ENCODE data around the gene RNH1. TPM values are rescaled to one million over a fixed set of nuclear protein-coding genes. Genes with fewer than 3 reads are reported as not detected.
"Not testable (repeated sequence)": the region's sequence is repeated elsewhere in the genome, so short reads cannot be mapped to it uniquely, and the experiment has no call there.

RNH1 gene
- total and polyA plus RNA-seq, 2 of the 8 experiments (the other 6 are each of a cell fraction or from before 2014, with no cell fraction given), result 48.7 to 49.8 TPM

- not testable (repeated sequence) for H2BK12ac ChIP-seq (ENCODE audit: low read depth, low read length); H3K79me1 ChIP-seq (ENCODE audit: low read depth, low read length); H3K36me3 ChIP-seq (ENCODE audit: control insufficient read depth in 2 of 4, insufficient read depth in 4 of 4, low read length in 3 of 4); FAIRE-seq; H2AFZ ChIP-seq (ENCODE audit: low read length); H3K23me2 ChIP-seq (ENCODE audit: low read depth, low read length); H2BK120ac ChIP-seq (replicated peaks; ENCODE audit: low read depth, low read length); H3K14ac ChIP-seq (ENCODE audit: insufficient read length); DNase-seq (ENCODE audit: low read depth in 1 of 2, low spot score in 2 of 2); H2BK15ac ChIP-seq (ENCODE audit: low read length); H3K27me3 ChIP-seq (replicated peaks in 1 of 4; ENCODE audit: control insufficient read depth in 3 of 4, extremely low read depth in 1 of 4, insufficient read depth in 3 of 4, low read length in 3 of 4); H3K9me3 ChIP-seq (ENCODE audit: insufficient read depth in 2 of 2, low read depth in 1 of 2, low read length in 1 of 2); H4K5ac ChIP-seq (ENCODE audit: insufficient read length, low read depth, low read length); H3K4me3 ChIP-seq (ENCODE audit: extremely low read depth in 1 of 4, insufficient read depth in 2 of 4, low read depth in 3 of 4, low read length in 4 of 4); H3K23ac ChIP-seq (ENCODE audit: insufficient read length); H3K56ac ChIP-seq (replicated peaks; ENCODE audit: insufficient read length, low read depth, low read length); H2BK20ac ChIP-seq (ENCODE audit: low read length); H4K20me1 ChIP-seq (replicated peaks in 1 of 2; ENCODE audit: control insufficient read depth in 1 of 2, insufficient read depth in 2 of 2, low read length in 2 of 2)
- H2AK5ac ChIP-seq (ENCODE audit: low read depth, low read length), result 0 out of 2 replicates have a peak overlapping the region, but pooled peaks have one; percentile 11
- peak overlapping the region; percentile 7 for H3K4ac ChIP-seq (replicated peaks; ENCODE audit: insufficient read length, low read depth, low read length)
- 0 out of 2 replicates have a peak overlapping the region, but pooled peaks have one; percentile 9 for H2BK5ac ChIP-seq (ENCODE audit: low read depth, low read length)
- peak overlapping the region; percentile 96 for H3K18ac ChIP-seq (ENCODE audit: extremely low read depth, low read length)
- peaks cover 0 to 25% of the 10 kb centered on the region in 2 experiments; a peak in 2 of 4 replicates for H3K79me2 ChIP-seq (ENCODE audit: control insufficient read depth in 1 of 2, insufficient read depth in 2 of 2, low read length in 2 of 2)
- H3K9ac ChIP-seq (replicated peaks in 1 of 4; ENCODE audit: extremely low read depth in 1 of 4, low read depth in 3 of 4, low read length in 3 of 4), result peak overlapping the region in 1 of 4 experiments; percentile 46; a peak in 2 of 7 replicates
- H4K8ac ChIP-seq (ENCODE audit: extremely low read depth, insufficient read depth, low read length), result peak overlapping the region; percentile 83
- peak overlapping the region; percentile 29 for H4K91ac ChIP-seq (replicated peaks; ENCODE audit: insufficient read length, low read length)
- 73% methylated on average over 13 of the region's 19 CpGs; no CpG with 5 or more reads in 1 of the 2 experiments for WGBS, 2 experiments (ENCODE audit: extremely low coverage in 1 of 2, insufficient coverage in 1 of 2, insufficient read length in 1 of 2, insufficient replicate concordance in 2 of 2, low coverage in 1 of 2, low lambda C conversion rate in 2 of 2, missing lambda C conversion rate in 1 of 2)
- CTCF ChIA-PET (ENCODE audit: partially characterized antibody), result interaction anchor here (1.0 to 1.2 kb wide), 4 partner anchors 20 to 33 kb away, joined by 3 to 8 read pairs (median 4); partner anchors contain the start of gene ANO9
- H3K4me1 ChIP-seq (replicated peaks in 1 of 4; ENCODE audit: control insufficient read depth in 3 of 4, insufficient read depth in 4 of 4, low read length in 3 of 4), result peaks cover 0 to 12% (median 5%) of the 10 kb centered on the region in 4 experiments; a peak in 6 of 7 replicates
- peak overlapping the region; percentile 77 for H3K27ac ChIP-seq (ENCODE audit: low read depth, low read length)
- POLR2A ChIA-PET (ENCODE audit: partially characterized antibody), result interaction anchor here (0.5 to 1.2 kb wide), 2 partner anchors 37 to 58 kb away, joined by 3 read pairs; no protein-coding TSS in a partner anchor
- peak overlapping the region; percentile 39 to 51; a peak in 1 of 4 replicates for H3K4me2 ChIP-seq (ENCODE audit: insufficient read depth in 1 of 2, low read depth in 2 of 2, low read length in 2 of 2)
Observed at GRCh38 chr11:469026-469683, 37.9 kb downstream of the RNH1 start.

Data from H1 (cell line).